HG03571 (cell line): ENCODE data around the gene SMG6.
A peak's percentile ranks its signal among the peaks of the same experiment; 100 is the strongest.

ENCODE experiments used
- ATAC-seq: cut with Tn5 transposase; IDR thresholded peaks from one replicate; pipeline ENCODE4 v1.9.1; 2021; ENCODE audit not compliant: unreplicated experiment

The SMG6 gene

GRCh38 chr17:2110436-2110835, 193.1 kb downstream of the SMG6 start:
- ATAC-seq: no peak

GRCh38 chr17:2108170-2108569, 195.4 kb downstream of the SMG6 start:
- no peak for ATAC-seq

GRCh38 chr17:2107506-2107905, 196.1 kb downstream of the SMG6 start:
- ATAC-seq: no peak

GRCh38 chr17:2107050-2107449, 196.5 kb downstream of the SMG6 start:
- no peak for ATAC-seq

GRCh38 chr17:2106308-2106955, 197.2 kb downstream of the SMG6 start:
- ATAC-seq: no peak

- no peak for ATAC-seq
These were observed 197.9 kb downstream of the SMG6 start for GRCh38 chr17:2105663-2106062.

GRCh38 chr17:2102931-2103809, 200.4 kb downstream of the SMG6 start:
- ATAC-seq: no peak

- no peak for ATAC-seq
These were observed 201.9 kb downstream of the SMG6 start for GRCh38 chr17:2101448-2102257.

- no peak for ATAC-seq
These were observed 208.1 kb downstream of the SMG6 start for GRCh38 chr17:2095536-2095910.

- ATAC-seq: no peak
These were observed 208.6 kb downstream of the SMG6 start for GRCh38 chr17:2094891-2095535.

- ATAC-seq: no peak
These were observed 210.2 kb downstream of the SMG6 start for GRCh38 chr17:2093349-2093748.

- no peak for ATAC-seq
These were observed 211.3 kb downstream of the SMG6 start for GRCh38 chr17:2092253-2092652.

GRCh38 chr17:2090804-2091534, 212.6 kb downstream of the SMG6 start:
- no peak for ATAC-seq

GRCh38 chr17:2090210-2090641, 213.4 kb downstream of the SMG6 start:
- no peak for ATAC-seq

GRCh38 chr17:2089021-2089422, 214.6 kb downstream of the SMG6 start:
- peak; percentile 15 for ATAC-seq

GRCh38 chr17:2087597-2088211, 215.9 kb downstream of the SMG6 start:
- peak; percentile 39 for ATAC-seq

GRCh38 chr17:2086306-2086705, 217.3 kb downstream of the SMG6 start:
- no peak for ATAC-seq

GRCh38 chr17:2085648-2085949, 218.0 kb downstream of the SMG6 start:
- no peak for ATAC-seq

- no peak for ATAC-seq
These were observed 218.6 kb downstream of the SMG6 start for GRCh38 chr17:2084766-2085647.
